T-helper 2 cell treated with Interferon-gamma antibody and Interleukin-4, amounts not matched to agents 5 μg/mL and 100 μg/mL, for 36 hours (primary cell): ENCODE results near the gene FGF11.
"Not testable (repeated sequence)": the region's sequence is repeated elsewhere in the genome, so short reads cannot be mapped to it uniquely, and the experiment has no call there.

Experiments used
- DNase-seq: peaks from one replicate; pipeline ENCODE4 v3.0.0; 2021; ENCODE audit warnings: low spot score
- H3K27ac Mint-ChIP-seq: one replicate; pipeline ENCODE4 v1.8.0; 2021; ENCODE audit warnings: mild to moderate bottlenecking, mixed read lengths
- H3K27me3 Mint-ChIP-seq: one replicate; pipeline ENCODE4 v1.8.0; 2021; ENCODE audit warnings: low read depth, mixed read lengths
- H3K36me3 Mint-ChIP-seq: one replicate; pipeline ENCODE4 v1.8.0; 2021; ENCODE audit warnings: low read depth, mixed read lengths
- H3K4me1 Mint-ChIP-seq: one replicate; pipeline ENCODE4 v1.8.0; 2021; ENCODE audit warnings: low read depth, mixed read lengths
- H3K4me3 Mint-ChIP-seq: one replicate; pipeline ENCODE4 v1.8.0; 2022; ENCODE audit warnings: mild to moderate bottlenecking, moderate library complexity, mixed read lengths
- H3K9me3 Mint-ChIP-seq: one replicate; pipeline ENCODE4 v1.8.0; 2021; ENCODE audit warnings: mixed read lengths

FGF11 gene

DNA sequence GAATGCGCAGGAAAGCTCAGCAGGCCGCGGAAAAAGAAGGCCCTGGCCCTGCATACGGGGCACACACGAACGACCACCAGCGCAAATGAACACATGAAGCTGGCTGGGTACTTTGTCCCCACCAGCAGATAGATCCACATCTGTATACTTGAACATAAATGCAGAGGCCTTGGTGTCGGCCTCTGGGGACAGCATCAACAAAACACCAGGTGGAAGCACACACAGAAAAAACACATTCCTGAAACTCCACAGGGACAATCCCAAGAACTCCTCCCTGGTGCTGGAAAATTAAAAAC lies 40.7 kb downstream of the FGF11 start:
- Mint-ChIP-seq H3K36me3 (peaks cover 4% of the 10 kb centered on the region), H3K4me3 (peak overlapping the region; percentile 88), H3K27ac (peak overlapping the region; percentile 91), H3K9me3 (no peaks in the 10 kb centered on the region), H3K4me1 (peaks cover 41% of the 10 kb centered on the region), H3K27me3 (no peaks in the 10 kb centered on the region)
- no peak for DNase-seq

DNA sequence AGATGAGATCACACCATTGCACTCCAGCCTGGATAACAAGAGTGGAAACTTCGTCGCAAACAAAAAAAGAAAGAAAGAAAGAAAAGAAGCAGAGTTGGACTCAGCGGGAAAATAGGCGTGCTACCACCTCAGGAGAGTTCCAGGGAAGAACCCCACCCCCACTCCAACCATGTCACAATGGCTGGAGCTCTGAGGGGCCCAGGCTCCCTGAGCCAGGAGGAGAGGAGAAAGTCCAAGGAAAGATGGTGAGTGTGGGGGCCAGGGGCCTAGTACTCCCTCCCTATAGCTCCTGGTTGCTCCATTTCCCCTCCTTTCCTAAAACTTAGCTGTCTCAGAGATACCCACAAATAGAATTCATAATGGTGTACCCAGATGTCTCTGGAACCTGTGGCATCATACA lies 42.0 kb downstream of the FGF11 start, which contains the start of gene SLC35G6:
SLC35G6 (plus strand) TSS at position 172 of the 400 bp plus-strand sequence; CDS start at position 243, 71 bp downstream.
- not testable (repeated sequence) for H3K9me3 Mint-ChIP-seq

DNA sequence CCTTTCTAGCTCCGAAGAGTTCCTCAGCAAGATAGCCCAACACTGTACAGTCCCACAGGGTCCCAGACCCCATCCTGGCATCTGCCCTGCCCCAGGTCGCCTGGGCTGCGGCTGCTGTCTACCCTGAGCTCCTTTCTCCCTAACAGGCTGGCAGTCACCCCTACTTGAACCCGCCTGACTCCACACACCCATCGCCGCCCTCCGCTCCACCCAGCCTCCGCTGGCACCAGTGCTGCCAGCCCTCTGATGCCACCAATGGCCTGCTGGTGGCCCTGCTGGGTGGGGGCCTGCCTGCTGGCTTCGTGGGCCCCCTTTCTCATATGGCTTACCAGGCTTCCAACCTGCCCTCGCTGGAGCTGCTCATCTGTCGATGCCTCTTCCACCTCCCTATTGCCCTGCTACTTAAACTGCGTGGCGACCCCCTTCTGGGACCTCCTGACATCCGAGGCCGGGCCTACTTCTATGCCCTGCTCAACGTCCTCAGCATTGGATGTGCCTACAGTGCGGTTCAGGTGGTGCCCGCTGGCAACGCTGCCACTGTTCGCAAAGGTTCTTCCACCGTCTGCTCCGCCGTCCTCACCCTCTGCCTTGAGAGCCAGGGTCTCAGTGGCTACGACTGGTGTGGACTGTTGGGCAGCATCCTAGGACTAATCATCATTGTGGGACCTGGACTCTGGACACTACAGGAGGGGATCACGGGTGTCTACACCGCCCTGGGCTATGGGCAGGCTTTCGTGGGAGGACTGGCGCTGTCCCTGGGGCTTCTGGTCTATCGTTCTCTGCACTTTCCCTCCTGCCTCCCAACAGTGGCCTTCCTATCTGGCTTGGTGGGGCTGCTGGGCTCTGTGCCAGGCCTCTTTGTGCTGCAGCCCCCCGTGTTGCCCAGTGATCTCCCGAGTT lies 42.8 kb downstream of the FGF11 start:
- H3K4me3 Mint-ChIP-seq = peak overlapping the region; percentile 95
- H3K27ac Mint-ChIP-seq = peak overlapping the region; percentile 100
- H3K4me1 Mint-ChIP-seq = peaks cover 43% of the 10 kb centered on the region
- H3K36me3 Mint-ChIP-seq = peaks cover 16% of the 10 kb centered on the region
- DNase-seq, H3K9me3 Mint-ChIP-seq, H3K27me3 Mint-ChIP-seq: not testable (repeated sequence)

More for the DNA sequence above, 42.0 kb downstream of the FGF11 start, which contains the start of gene SLC35G6:
- Mint-ChIP-seq H3K4me1 (peaks cover 44% of the 10 kb centered on the region), H3K36me3 (peaks cover 12% of the 10 kb centered on the region), H3K4me3 (peak within 1 kb of the TSS; percentile 88), H3K27ac (peak within 1 kb of the TSS; percentile 100)
- not testable (repeated sequence) for DNase-seq, H3K27me3 Mint-ChIP-seq

DNA sequence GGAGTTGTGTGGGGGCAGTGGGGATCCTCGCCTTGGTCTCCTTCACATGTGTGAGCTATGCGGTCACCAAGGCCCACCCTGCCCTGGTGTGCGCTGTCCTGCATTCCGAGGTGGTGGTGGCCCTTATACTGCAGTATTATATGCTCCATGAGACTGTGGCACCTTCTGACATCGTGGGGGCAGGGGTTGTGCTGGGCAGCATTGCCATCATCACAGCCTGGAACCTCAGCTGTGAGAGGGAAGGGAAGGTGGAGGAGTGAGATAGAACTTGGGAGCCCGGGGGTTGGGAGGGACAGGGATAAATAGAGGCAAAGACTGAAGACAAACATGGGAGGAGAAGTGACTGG lies 43.4 kb downstream of the FGF11 start:
- not testable (repeated sequence) for H3K9me3 Mint-ChIP-seq, H3K27me3 Mint-ChIP-seq, DNase-seq
- peaks cover 22% of the 10 kb centered on the region for H3K36me3 Mint-ChIP-seq
- peaks cover 42% of the 10 kb centered on the region for H3K4me1 Mint-ChIP-seq
- peak overlapping the region; percentile 95 for H3K4me3 Mint-ChIP-seq
- peak overlapping the region; percentile 100 for H3K27ac Mint-ChIP-seq

DNA sequence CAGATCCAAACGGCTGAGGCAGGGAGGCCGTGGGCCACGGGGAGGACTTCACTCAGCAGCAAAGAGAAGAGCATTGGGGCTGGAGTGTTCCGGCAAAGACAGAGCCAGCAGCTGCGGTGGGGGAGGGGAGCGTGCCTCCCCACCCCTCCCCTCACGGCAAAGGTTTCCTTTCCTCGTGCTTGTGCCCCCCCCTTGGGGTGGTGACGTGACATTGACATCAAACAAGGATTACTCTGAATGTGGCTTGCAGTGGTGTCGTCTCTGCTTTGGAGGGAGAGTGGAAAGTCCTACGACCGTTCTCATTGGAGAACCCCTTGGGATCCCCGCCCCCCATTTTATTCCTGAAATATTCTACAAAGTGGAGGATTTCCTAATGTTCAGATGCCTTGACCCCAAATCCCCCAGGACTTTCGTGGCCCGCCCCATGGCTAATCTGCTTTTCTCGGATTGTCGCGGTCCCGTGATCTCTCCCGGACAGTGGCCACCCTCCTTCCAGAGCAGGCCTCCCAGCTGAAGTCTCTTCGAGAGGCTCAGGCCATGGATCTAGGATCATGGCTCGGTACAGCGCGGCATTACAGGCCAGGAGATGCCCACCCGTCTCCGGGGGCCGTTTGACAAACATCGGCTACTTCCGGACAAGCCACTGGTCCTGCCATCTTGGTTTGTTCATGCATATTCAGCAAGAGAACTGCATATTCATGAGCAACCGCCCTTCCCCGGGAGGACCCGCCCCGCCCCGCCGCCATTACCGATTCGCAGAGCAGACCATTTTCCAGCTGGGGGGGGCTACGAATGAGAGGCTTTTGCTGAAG lies 44.1 kb downstream of the FGF11 start:
- Mint-ChIP-seq H3K36me3 (peaks cover 23% of the 10 kb centered on the region), H3K27ac (peak overlapping the region; percentile 100), H3K27me3 (no peaks in the 10 kb centered on the region), H3K9me3 (no peaks in the 10 kb centered on the region), H3K4me1 (peaks cover 37% of the 10 kb centered on the region), H3K4me3 (peak overlapping the region; percentile 95)
- DNase-seq = peak; percentile 91

DNA sequence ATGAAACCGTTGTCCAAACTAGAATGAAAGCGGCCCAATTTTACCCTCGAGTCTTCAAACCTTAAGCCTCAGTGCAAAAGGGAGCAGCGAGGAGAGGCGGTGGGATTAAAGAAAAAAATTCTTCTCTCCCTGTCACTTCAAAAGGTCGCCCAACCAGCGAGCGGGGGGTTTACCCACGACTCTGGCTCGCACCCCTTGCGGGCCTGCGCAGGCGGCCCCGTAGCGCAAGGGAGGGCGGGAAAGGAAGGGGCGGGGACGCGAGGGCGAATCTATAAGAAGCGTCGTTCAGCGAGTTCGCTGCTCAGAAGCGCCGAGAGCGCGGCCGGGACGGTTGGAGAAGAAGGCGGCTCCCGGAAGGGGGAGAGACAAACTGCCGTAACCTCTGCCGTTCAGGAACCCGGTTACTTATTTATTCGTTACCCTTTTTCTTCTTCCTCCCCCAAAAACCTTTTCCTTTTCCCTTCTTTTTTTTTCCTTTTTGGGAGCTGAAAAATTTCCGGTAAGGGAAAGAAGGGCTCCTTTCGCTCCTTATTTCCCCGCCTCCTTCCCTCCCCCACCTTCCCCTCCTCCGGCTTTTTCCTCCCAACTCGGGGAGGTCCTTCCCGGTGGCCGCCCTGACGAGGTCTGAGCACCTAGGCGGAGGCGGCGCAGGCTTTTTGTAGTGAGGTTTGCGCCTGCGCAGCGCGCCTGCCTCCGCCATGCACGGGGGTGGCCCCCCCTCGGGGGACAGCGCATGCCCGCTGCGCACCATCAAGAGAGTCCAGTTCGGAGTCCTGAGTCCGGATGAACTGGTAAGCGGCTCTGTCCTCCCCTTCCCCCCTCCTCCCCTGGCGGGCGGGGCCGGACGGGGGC lies 45.0 kb downstream of the FGF11 start, which contains the start of gene POLR2A:
POLR2A (plus strand) TSS at position 300 of the 852 bp plus-strand sequence.
- peak within 1 kb of the TSS; percentile 95 for H3K4me3 Mint-ChIP-seq
- H3K27ac Mint-ChIP-seq = peak within 1 kb of the TSS; percentile 100
- H3K9me3 Mint-ChIP-seq = no peaks in the 10 kb centered on the region
- H3K36me3 Mint-ChIP-seq = peaks cover 29% of the 10 kb centered on the region
- H3K27me3 Mint-ChIP-seq = no peaks in the 10 kb centered on the region
- H3K4me1 Mint-ChIP-seq = peaks cover 41% of the 10 kb centered on the region
- peak; percentile 98 for DNase-seq

DNA sequence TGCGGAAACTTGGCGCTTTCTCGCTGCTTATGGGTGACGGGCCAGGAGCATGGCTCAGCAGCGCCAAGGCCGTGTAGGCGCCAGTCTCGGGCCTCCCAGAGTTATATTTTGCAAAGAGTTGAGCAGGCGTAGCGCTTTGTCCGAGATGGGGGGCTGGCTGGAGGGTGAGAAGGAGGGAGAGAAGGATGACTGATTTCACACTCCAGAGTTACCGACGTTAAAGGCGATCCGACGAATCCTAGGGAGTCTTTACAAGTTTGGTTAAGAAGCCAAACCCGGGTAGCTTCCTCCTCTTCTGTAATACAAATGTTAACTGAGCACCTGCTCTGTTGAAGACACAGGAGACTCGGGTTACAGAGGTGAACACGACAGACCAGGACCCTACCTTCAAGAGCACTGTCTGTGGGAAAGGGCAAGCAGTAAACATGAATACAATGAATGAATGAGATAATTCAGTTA lies 45.6 kb downstream of the FGF11 start:
- H3K9me3 Mint-ChIP-seq = no peaks in the 10 kb centered on the region
- H3K36me3 Mint-ChIP-seq = peaks cover 31% of the 10 kb centered on the region
- DNase-seq = no peak
- peaks cover 41% of the 10 kb centered on the region for H3K4me1 Mint-ChIP-seq
- no peaks in the 10 kb centered on the region for H3K27me3 Mint-ChIP-seq
- H3K4me3 Mint-ChIP-seq = peak overlapping the region; percentile 95
- H3K27ac Mint-ChIP-seq = peak overlapping the region; percentile 100

DNA sequence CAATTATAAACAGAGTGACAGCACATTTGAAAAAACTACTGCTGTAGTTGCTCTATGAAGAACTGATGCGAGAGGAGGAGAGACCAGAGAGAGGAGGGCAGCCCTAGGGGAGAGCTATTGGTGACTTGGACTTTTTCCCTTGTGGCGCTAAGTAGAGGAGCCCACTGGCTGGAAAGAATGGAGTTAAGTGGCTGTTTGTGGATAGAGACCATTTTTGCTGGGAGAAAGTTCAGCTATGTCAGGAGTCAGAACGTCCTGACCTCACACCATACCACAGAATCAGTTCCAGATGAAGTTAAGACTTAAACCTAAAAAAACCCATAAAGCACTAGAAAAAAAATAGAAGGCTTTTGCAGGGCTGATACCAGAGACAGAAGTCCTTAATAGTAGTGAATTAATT lies 46.9 kb downstream of the FGF11 start:
- no peak for DNase-seq

DNA sequence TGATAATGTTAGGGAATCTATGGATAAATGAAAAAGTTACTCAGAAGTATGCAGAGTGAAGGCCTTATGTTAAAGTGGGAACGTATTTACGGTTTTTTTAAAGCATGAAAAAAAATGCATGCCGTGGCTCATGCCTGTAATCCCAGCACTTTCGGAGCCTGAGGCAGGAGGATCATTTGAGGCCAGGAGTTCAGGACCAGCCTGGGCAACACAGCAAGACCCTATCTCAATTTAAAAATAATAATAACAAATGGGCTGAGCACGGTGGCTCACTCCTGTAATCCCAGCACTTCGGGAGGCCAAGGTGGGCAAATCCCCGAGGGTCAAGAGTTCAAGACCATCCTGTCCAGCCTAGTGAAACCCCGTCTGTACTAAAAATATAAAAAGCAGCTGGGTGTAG lies 50.8 kb downstream of the FGF11 start:
- Mint-ChIP-seq H3K4me3 (no peak overlapping the region), H3K27me3 (no peaks in the 10 kb centered on the region), H3K36me3 (peaks cover 54% of the 10 kb centered on the region), H3K4me1 (peaks cover 51% of the 10 kb centered on the region), H3K9me3 (no peaks in the 10 kb centered on the region), H3K27ac (no peak overlapping the region)
- DNase-seq = no peak

More for the DNA sequence above, 46.9 kb downstream of the FGF11 start:
- Mint-ChIP-seq H3K27me3 (no peaks in the 10 kb centered on the region), H3K27ac (peak overlapping the region; percentile 72), H3K4me3 (peak overlapping the region; percentile 88), H3K4me1 (peaks cover 46% of the 10 kb centered on the region), H3K9me3 (no peaks in the 10 kb centered on the region), H3K36me3 (peaks cover 37% of the 10 kb centered on the region)

DNA sequence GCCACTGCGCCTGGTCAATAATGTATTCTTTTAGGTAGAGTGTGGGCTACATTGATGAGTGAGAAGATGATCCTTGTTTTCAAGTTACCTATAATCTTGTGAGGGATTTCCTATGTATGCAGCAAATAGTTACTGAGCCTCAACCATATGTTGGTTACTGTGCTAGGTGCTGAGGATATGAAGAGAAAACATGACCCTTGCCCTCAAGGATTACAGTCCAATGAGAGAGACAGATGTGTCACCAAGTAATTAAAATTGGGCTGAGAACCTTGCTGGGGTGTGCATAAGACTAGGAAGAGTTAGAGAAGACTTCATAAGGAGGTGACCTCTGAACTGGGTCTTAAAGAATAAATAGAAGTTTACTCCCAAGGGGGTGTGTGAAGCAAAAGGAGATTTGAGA lies 52.3 kb downstream of the FGF11 start:
- Mint-ChIP-seq H3K4me1 (peaks cover 41% of the 10 kb centered on the region), H3K36me3 (peaks cover 53% of the 10 kb centered on the region), H3K27ac (no peak overlapping the region), H3K9me3 (no peaks in the 10 kb centered on the region), H3K27me3 (no peaks in the 10 kb centered on the region), H3K4me3 (no peak overlapping the region)
- DNase-seq = no peak

DNA sequence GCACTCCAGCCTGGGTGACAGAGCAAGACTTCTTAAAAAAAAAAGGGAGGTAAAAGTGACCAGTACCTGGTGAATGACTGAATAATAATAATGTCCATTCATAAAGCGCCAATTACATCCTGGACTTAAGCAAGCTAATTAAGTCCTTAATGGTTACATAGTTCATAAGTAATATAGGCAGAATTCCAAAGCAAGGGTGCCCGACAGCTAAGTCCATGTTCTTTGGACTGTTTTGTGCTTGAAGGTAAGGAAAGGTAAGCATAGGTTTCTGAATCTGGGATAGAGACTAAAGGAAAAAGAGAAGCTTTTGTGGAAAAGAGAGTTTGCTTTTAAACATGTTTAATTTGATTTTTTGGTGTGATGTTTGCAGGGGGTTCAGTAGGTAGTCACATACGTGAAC lies 54.6 kb downstream of the FGF11 start:
- Mint-ChIP-seq H3K4me3 (no peak overlapping the region), H3K36me3 (peaks cover 57% of the 10 kb centered on the region), H3K4me1 (peaks cover 28% of the 10 kb centered on the region), H3K27ac (no peak overlapping the region), H3K27me3 (no peaks in the 10 kb centered on the region), H3K9me3 (no peaks in the 10 kb centered on the region)
- no peak for DNase-seq
